Lower leg skin (tissue), 4 donors: ENCODE data around the gene CACNB4. TPM values are rescaled to one million over a fixed set of nuclear protein-coding genes. Genes with fewer than 3 reads are reported as not detected.
"Not testable (repeated sequence)": the region's sequence is repeated elsewhere in the genome, so short reads cannot be mapped to it uniquely, and the experiment has no call there.

Experiments
- DNase-seq, 2 donors: peaks; one replicate each; pipeline ENCODE4 v3.0.0-alpha.2; 2019; ENCODE audit warnings: low spot score in 2 of 2
- H3K4me3 ChIP-seq: fragments of 200-600 bp; sonication (generic); 2 replicates; pipeline ENCODE4 v1.5.1; 2017; ENCODE audit warnings: mild to moderate bottlenecking, low read depth; ENCODE audit not compliant: poor library complexity, severe bottlenecking
- CTCF ChIP-seq, 3 donors: fragments of 450-650 bp; IDR thresholded peaks; one replicate each; pipeline ENCODE4 v1.5.1; 2016; ENCODE audit warnings: antibody characterized with exemption in 3 of 3, mild to moderate bottlenecking in 3 of 3, moderate library complexity in 2 of 3
- POLR2A ChIP-seq, 2 donors: fragments of 450-650 bp; IDR thresholded peaks; one replicate each; pipeline ENCODE4 v1.6.1; 2016 to 2017; ENCODE audit warnings: antibody characterized with exemption in 2 of 2, mild to moderate bottlenecking in 1 of 2, moderate library complexity in 1 of 2
- WGBS, 2 donors: methylation state at CpG; one replicate each; pipeline ENCODE4 v1.1.5; 2018; 5-methylcytosine and 5-hydroxymethylcytosine counted together
- intact Hi-C: fragments of 100-400 bp; cut with DNase I; formaldehyde crosslinking; loops from one replicate; pipeline ENCODE4 v1.15.0; 2023; ENCODE audit warnings: low total_unique reads
- total RNA-seq, 4 donors: library from RNA; depleted of rRNA; stranded (reverse); fragments of >200 nt; gene quantifications; one replicate each; pipeline ENCODE4 v1.1.0, GENCODE V29; 2016

The CACNB4 gene
- total RNA-seq, 4 donors from 2014 or later: 2.4 to 6.3 (median 3.5) TPM

GRCh38 chr2:152037743-152038435 is 61.0 kb downstream of the CACNB4 start:
- DNase-seq: peak in 1 of 2 donors; percentile 88
- intact Hi-C loops: loop anchor here (5.0 kb wide), 1 partner anchor 594 kb away; no protein-coding TSS in a partner anchor
- WGBS, 2 donors: 26 to 45% methylated on average over 6 of the region's 6 CpGs
- no peak for TF ChIP-seq POLR2A (IDR thresholded peaks at IDR 0.05)
- no peak for TF ChIP-seq CTCF (IDR thresholded peaks at IDR 0.05)
- no peak overlapping the region for H3K4me3 ChIP-seq

DNA sequence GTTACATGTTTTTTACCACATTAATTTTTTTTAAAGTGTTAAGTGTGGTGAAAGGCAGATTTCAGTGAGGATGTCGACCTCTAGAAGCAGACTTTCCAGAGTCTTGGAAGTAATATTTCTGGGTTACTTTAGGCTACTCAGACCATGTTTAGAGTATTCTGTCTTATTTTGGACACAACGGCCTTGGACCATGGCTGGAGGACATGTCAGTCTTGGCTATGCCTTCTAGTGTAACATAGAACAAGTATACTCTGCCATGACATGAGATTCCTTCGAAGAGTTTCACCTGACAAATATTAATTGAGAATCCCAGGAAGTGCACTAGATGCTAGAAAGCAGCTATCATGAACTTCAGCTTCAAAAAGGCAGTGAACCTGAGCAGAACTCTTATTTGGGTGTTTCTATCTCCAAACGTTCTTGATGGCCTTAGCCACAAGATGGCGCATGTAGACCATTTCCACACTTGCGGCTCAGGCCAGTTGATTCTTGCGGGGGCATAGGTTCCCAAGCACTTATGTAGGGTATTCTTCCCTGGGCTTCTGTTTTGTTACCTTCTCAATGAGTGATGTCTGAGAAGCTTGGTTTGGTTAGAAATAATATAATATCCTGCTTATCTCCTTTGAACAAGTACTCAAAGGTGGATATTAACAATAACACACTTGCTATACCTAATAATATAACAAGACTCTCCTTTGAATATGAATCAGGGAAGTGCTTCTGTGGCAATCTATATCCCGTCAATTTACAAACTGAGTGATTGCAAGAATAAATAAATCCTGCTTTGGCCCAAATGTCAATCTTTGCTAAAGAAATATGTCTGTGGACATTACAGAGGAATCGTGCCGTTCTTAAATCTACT is 62.0 kb downstream of the CACNB4 start:
- no peak for TF ChIP-seq POLR2A (IDR thresholded peaks at IDR 0.05)
- TF ChIP-seq CTCF (IDR thresholded peaks at IDR 0.05): no peak
- intact Hi-C loops: loop anchor here (5.0 kb wide), 1 partner anchor 595 kb away; no protein-coding TSS in a partner anchor
- no peak overlapping the region for H3K4me3 ChIP-seq
- 31% methylated on average over 10 of the region's 10 CpGs for WGBS, 2 donors
- DNase-seq: peak in 1 of 2 donors; percentile 61

DNA sequence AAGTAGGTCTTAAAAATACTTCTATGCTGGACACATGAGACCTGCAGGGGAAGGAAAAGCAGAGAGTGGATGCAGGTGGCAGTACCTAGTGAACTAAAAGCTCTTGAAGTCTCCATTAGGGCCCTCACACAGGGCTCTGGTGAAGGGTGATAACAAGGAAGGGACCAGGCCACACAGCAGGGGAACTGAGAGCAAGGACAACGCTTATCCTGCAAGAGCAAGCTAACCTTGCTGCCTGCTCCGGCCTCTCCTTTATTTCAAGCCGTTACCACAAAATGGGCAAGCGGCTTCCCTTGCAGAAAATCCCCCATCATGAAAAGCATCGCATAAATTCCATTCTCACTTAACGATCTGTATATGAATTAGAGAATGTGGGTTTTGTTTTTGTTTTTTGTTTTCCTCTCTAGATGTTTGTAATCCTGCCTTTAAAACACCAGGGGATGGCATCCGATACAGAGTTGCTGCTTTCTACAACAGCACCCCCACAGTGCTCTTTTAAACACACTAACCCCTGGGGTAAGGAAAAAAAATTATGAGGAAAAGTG is 64.5 kb downstream of the CACNB4 start:
- TF ChIP-seq POLR2A (IDR thresholded peaks at IDR 0.05) (no peak), CTCF (IDR thresholded peaks at IDR 0.05) (no peak)
- WGBS, 2 donors: 84 to 86% methylated on average over 7 of the region's 7 CpGs
- DNase-seq: no peak
- intact Hi-C loops: no loop called here
- no peak overlapping the region for H3K4me3 ChIP-seq

GRCh38 chr2:152033011-152033925 is 65.6 kb downstream of the CACNB4 start:
- WGBS, 2 donors: 81 to 84% methylated on average over 12 of the region's 12 CpGs
- no peak overlapping the region for H3K4me3 ChIP-seq
- intact Hi-C loops: no loop called here
- DNase-seq: peak in 1 of 2 donors; percentile 67
- TF ChIP-seq POLR2A (IDR thresholded peaks at IDR 0.05) (no peak), CTCF (IDR thresholded peaks at IDR 0.05) (no peak)

- H3K4me3 ChIP-seq: no peak overlapping the region
- intact Hi-C loops: no loop called here
- WGBS, 2 donors: 75 to 78% methylated on average over 7 of the region's 7 CpGs
- no peak for DNase-seq
- TF ChIP-seq POLR2A (IDR thresholded peaks at IDR 0.05): no peak
- TF ChIP-seq CTCF (IDR thresholded peaks at IDR 0.05): no peak
Measured at GRCh38 chr2:152031747-152032306, 67.0 kb downstream of the CACNB4 start.

DNA sequence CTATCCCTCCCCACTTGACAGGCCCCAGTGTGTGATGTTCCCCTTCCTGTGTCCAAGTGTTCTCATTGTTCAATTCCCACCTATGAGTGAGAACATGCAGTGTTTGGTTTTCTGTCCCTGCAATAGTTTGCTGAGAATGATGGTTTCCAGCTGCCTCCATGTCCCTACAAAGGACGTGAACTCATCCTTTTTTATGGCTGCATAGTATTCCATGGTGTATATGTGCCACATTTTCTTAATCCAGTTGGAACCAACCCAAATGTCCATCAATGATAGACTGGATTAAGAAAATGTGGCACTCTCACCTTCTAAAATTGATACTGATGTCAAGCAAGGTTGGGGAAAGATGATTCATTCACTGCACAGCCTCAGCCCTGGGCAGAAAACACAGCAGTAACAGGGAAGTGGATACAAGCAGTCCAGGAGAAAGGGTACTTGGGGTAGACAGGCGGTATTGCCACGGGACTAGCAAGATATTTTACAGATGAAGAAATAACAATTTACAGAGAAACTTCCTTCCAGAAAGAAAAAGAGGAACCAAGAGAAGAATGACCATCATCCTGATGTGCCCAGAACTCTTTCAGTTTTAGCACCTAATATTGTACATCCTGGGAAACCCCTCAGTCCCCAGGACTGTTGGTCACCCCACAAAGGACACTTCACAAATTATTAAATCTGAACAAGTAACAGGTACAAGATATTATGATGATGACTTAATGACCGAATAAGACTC is 68.1 kb downstream of the CACNB4 start:
- DNase-seq: peak in 1 of 2 donors; percentile 29
- H3K4me3 ChIP-seq, intact Hi-C loops: not testable (repeated sequence)
- 86 to 89% methylated on average over 4 of the region's 4 CpGs for WGBS, 2 donors
